Panc1 (cell line): Measurements from ENCODE around the gene SGK1. TPM values are rescaled to one million over a fixed set of nuclear protein-coding genes. Genes with fewer than 3 reads are reported as not detected.

Source experiments
- ATAC-seq: fragments of 200-7000 bp; cut with Tn5 transposase; 2 replicates; pipeline ENCODE4 v1.9.1; 2020; ENCODE audit warnings: mild to moderate bottlenecking, moderate library complexity
- BruUV-seq: library from RNA; stranded (reverse); fragments of 400-500 nt; replicated peaks from 2 replicates; lab custom pipeline; 2021; lab: Mats Ljungman, UMichigan
- CTCF ChIA-PET: fragments of 300-600 bp; sonication (Branson Sonifier 250); formaldehyde crosslinking; loops from one replicate; lab custom pipeline; 2022; ENCODE audit warnings: antibody characterized with exemption; lab: Charles Lee
- POLR2A ChIA-PET: fragments of 300-600 bp; sonication (Branson Sonifier 250); formaldehyde crosslinking; loops from one replicate; lab custom pipeline; 2022; ENCODE audit warnings: antibody characterized with exemption; lab: Charles Lee
- DNase-seq: peaks from one replicate; pipeline ENCODE4 v3.0.0-alpha.2; 2010; ENCODE audit warnings: low read depth, low spot score
- H3K27ac ChIP-seq: 2 replicates; pipeline ENCODE4 v1.5.1; 2011; ENCODE audit warnings: mild to moderate bottlenecking, low read length, inconsistent platforms
- H3K27me3 ChIP-seq: fragments of 200-500 bp; sonication (Bioruptor generic); 2 replicates; pipeline ENCODE4 v1.6.0; 2014; ENCODE audit warnings: low read length, inconsistent platforms; ENCODE audit not compliant: control insufficient read depth, insufficient read depth
- H3K36me3 ChIP-seq: fragments of 200-500 bp; sonication (Bioruptor generic); 2 replicates; pipeline ENCODE4 v1.5.1; 2014; ENCODE audit warnings: inconsistent platforms, mild to moderate bottlenecking, low read length, moderate library complexity; ENCODE audit not compliant: control insufficient read depth, insufficient read depth
- H3K4me1 ChIP-seq: 2 replicates; pipeline ENCODE4 v1.5.1; 2011; ENCODE audit warnings: inconsistent platforms, mild to moderate bottlenecking, low read length, moderate library complexity; ENCODE audit not compliant: control insufficient read depth, insufficient read depth
- H3K4me3 ChIP-seq, 2 experiments: 2 replicates each; pipeline ENCODE4 v1.5.1; 2011 to 2012; ENCODE audit warnings: low read depth in 2 of 2, low read length in 2 of 2, mild to moderate bottlenecking in 2 of 2, inconsistent platforms in 1 of 2, moderate library complexity in 1 of 2
- H3K9me3 ChIP-seq: fragments of 200-500 bp; sonication (Bioruptor generic); 2 replicates; pipeline ENCODE4 v1.5.1; 2014; ENCODE audit warnings: low read depth, mild to moderate bottlenecking, inconsistent platforms, low read length, moderate library complexity; ENCODE audit not compliant: control insufficient read depth, insufficient read depth
- CTCF ChIP-seq: fragments of 450-650 bp; IDR thresholded peaks from 2 replicates; pipeline ENCODE4 v1.5.1; 2017; ENCODE audit warnings: mild to moderate bottlenecking
- POLR2AphosphoS5 ChIP-seq: IDR thresholded peaks from 2 replicates; pipeline ENCODE4 v1.6.1; 2012; ENCODE audit warnings: mild to moderate bottlenecking, low read depth, low read length, moderate library complexity
- REST ChIP-seq, 2 experiments: IDR thresholded peaks; 2 replicates each; pipeline ENCODE4 v1.6.1; 2011 to 2012; ENCODE audit warnings: low read depth in 2 of 2, control low read depth in 1 of 2, low read length in 1 of 2, mild to moderate bottlenecking in 1 of 2, moderate library complexity in 1 of 2; ENCODE audit not compliant: insufficient read depth in 1 of 2
- SIN3A ChIP-seq: IDR thresholded peaks from 2 replicates; pipeline ENCODE4 v1.6.1; 2012; ENCODE audit warnings: low read depth, mild to moderate bottlenecking, low read length, moderate library complexity, borderline replicate concordance; ENCODE audit not compliant: insufficient read depth
- TCF7L2 ChIP-seq: IDR thresholded peaks from 2 replicates; pipeline ENCODE4 v1.6.1; 2011; ENCODE audit warnings: mild to moderate bottlenecking, low read depth, low read length, inconsistent platforms
- in situ Hi-C: cut with HindIII; loops from 2 replicates; pipeline ENCODE4 v1.10.0; 2016; ENCODE audit warnings: low sequenced_read_pairs, low pct_unique_long_range_greater_than_20kb
- intact Hi-C: fragments of 100-400 bp; cut with micrococcal nuclease; formaldehyde crosslinking; loops from one replicate; pipeline ENCODE4 v1.10.0; 2022; ENCODE audit not compliant: unreplicated experiment
- total RNA-seq: library from RNA; stranded (reverse); gene quantifications from one replicate; pipeline ENCODE4 v1.2.1, GENCODE V29; 2021; ENCODE audit not compliant: unreplicated experiment

The SGK1 gene
- total RNA-seq, 1 experiment from 2014 or later: 7.5 TPM

- Histone ChIP-seq H3K4me1 (no peaks in the 10 kb centered on the region), H3K9me3 (no peaks in the 10 kb centered on the region), H3K27ac (no peak overlapping the region), H3K4me3 (no peak overlapping the region), H3K36me3 (no peaks in the 10 kb centered on the region), H3K27me3 (no peaks in the 10 kb centered on the region)
- DNase-seq (no peak), ATAC-seq (no peak)
- TF ChIP-seq REST (IDR thresholded peaks at IDR 0.05; ENCODE audit: insufficient read depth in 1 of 2, low read depth in 2 of 2, low read length in 1 of 2) (no peak), CTCF (no peak), SIN3A (no peak), POLR2AphosphoS5 (no peak), TCF7L2 (no peak)
- no TSS peak for BruUV-seq
- in situ Hi-C loops (no loop called here), intact Hi-C loops (no loop called here)
- POLR2A ChIA-PET: no interaction called here
- CTCF ChIA-PET: no interaction called here
Measured at GRCh38 chr6:134187751-134188150, 130.2 kb downstream of the SGK1 start.

- H3K27ac ChIP-seq: no peak overlapping the region
- TF ChIP-seq CTCF: no peak
- no peak for TF ChIP-seq REST (IDR thresholded peaks at IDR 0.05; ENCODE audit: insufficient read depth in 1 of 2, low read depth in 2 of 2, low read length in 1 of 2)
- no peak for TF ChIP-seq TCF7L2
- H3K4me3 ChIP-seq: no peak overlapping the region
- ChIA-PET CTCF (no interaction called here), POLR2A (interaction anchor here (0.9 kb wide), 1 partner anchor 436 kb away, joined by 3 read pairs; no protein-coding TSS in a partner anchor)
- no peaks in the 10 kb centered on the region for H3K36me3 ChIP-seq
- in situ Hi-C loops (no loop called here), intact Hi-C loops (no loop called here)
- DNase-seq (no peak), ATAC-seq (no peak)
- no peaks in the 10 kb centered on the region for H3K9me3 ChIP-seq
- no TSS peak for BruUV-seq
- no peaks in the 10 kb centered on the region for H3K27me3 ChIP-seq
- no peaks in the 10 kb centered on the region for H3K4me1 ChIP-seq
Measured at GRCh38 chr6:134187154-134187553, 130.8 kb downstream of the SGK1 start.
